Prostate gland (tissue), 2 donors: Measurements from ENCODE around the gene OR51B4.

ENCODE experiments used
- POLR2A ChIP-seq: fragments of 450-650 bp; IDR thresholded peaks from one replicate; pipeline ENCODE4 v1.6.1; 2016; ENCODE audit warnings: antibody characterized with exemption, mild to moderate bottlenecking
- TF ChIP-seq, protein P1 (sequence below), 4 experiments: fragments of 200-600 bp in 2 of 4; fragments of 450-650 bp in 2 of 4; sonication (generic) in 2 of 4; IDR thresholded peaks; 1 replicate in 3 of 4; 2 replicates in 1 of 4; pipeline ENCODE4 v1.5.1; 2016 to 2019; ENCODE audit warnings: antibody characterized with exemption in 4 of 4, mild to moderate bottlenecking in 2 of 4, moderate library complexity in 2 of 4

DNA sequence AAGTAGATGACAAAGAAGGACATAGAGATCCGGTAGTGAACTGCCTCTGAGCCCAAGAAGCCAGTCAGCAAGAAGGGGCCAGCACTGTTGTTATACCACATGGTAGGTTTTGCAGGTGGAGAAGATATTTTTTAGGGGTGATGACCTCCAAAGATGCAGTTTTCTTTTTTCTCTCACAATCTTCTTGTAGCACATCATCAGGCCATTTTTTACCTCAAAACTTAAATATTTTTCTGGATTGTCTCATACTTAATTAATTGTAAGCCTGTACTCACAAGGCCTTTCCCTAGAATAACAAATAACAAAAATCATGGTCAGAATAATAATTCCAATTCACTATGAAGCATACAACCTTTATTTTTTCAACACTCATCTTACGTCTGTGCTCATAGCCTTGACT, at the start of gene OR51B4:
- TF ChIP-seq, protein P1, sequence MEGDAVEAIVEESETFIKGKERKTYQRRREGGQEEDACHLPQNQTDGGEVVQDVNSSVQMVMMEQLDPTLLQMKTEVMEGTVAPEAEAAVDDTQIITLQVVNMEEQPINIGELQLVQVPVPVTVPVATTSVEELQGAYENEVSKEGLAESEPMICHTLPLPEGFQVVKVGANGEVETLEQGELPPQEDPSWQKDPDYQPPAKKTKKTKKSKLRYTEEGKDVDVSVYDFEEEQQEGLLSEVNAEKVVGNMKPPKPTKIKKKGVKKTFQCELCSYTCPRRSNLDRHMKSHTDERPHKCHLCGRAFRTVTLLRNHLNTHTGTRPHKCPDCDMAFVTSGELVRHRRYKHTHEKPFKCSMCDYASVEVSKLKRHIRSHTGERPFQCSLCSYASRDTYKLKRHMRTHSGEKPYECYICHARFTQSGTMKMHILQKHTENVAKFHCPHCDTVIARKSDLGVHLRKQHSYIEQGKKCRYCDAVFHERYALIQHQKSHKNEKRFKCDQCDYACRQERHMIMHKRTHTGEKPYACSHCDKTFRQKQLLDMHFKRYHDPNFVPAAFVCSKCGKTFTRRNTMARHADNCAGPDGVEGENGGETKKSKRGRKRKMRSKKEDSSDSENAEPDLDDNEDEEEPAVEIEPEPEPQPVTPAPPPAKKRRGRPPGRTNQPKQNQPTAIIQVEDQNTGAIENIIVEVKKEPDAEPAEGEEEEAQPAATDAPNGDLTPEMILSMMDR (IDR thresholded peaks at IDR 0.05), result no peak
- TF ChIP-seq POLR2A, result no peak
